Neuronal stem cell (in vitro differentiated cells): ENCODE measurements around the gene DLGAP4.

ENCODE experiments used
- DNase-seq: peaks from one replicate; pipeline ENCODE4 v3.0.0-alpha.2; 2013; ENCODE audit warnings: low spot score
- H2AFZ ChIP-seq: one replicate; pipeline ENCODE4 v1.6.1; 2013; ENCODE audit warnings: mild to moderate bottlenecking, low read length, inconsistent platforms
- H2AK5ac ChIP-seq: 2 replicates; pipeline ENCODE4 v1.6.1; 2013; ENCODE audit warnings: low read depth, mild to moderate bottlenecking, inconsistent platforms, low read length, moderate library complexity, mixed read lengths
- H2BK120ac ChIP-seq: 2 replicates; pipeline ENCODE4 v1.6.1; 2013; ENCODE audit warnings: low read depth, mild to moderate bottlenecking, inconsistent platforms, low read length, moderate library complexity, mixed read lengths
- H2BK12ac ChIP-seq: one replicate; pipeline ENCODE4 v1.6.1; 2013; ENCODE audit warnings: low read length, inconsistent platforms
- H2BK15ac ChIP-seq: 2 replicates; pipeline ENCODE4 v1.6.1; 2013; ENCODE audit warnings: mild to moderate bottlenecking, low read length, inconsistent platforms, mixed read lengths
- H2BK5ac ChIP-seq: one replicate; pipeline ENCODE4 v1.6.1; 2013; ENCODE audit warnings: inconsistent platforms, mild to moderate bottlenecking, low read length, moderate library complexity
- H3K14ac ChIP-seq: one replicate; pipeline ENCODE4 v1.6.1; 2013; ENCODE audit warnings: low read length, inconsistent platforms
- H3K18ac ChIP-seq: 2 replicates; pipeline ENCODE4 v1.6.1; 2013; ENCODE audit warnings: low read length, inconsistent platforms
- H3K23ac ChIP-seq: 2 replicates; pipeline ENCODE4 v1.6.1; 2013; ENCODE audit warnings: low read depth, mild to moderate bottlenecking, mixed read lengths, low read length, inconsistent platforms; ENCODE audit not compliant: poor library complexity
- H3K27ac ChIP-seq: replicated peaks from 3 replicates; pipeline ENCODE4 v1.5.1; 2013; ENCODE audit warnings: low read length, inconsistent platforms
- H3K27me3 ChIP-seq, 3 experiments: 2 replicates each; pipeline ENCODE4 v1.6.1; 2013; ENCODE audit warnings: low read length in 3 of 3, mild to moderate bottlenecking in 2 of 3, inconsistent platforms in 1 of 3, low read depth in 1 of 3, mixed read lengths in 1 of 3, moderate library complexity in 1 of 3; ENCODE audit not compliant: control insufficient read depth in 3 of 3, insufficient read depth in 3 of 3
- H3K36me3 ChIP-seq, 2 donors: replicated peaks in 1 of 2; 2 replicates each; pipeline ENCODE4 v1.6.1; 2013; ENCODE audit warnings: low read length in 2 of 2; ENCODE audit not compliant: control insufficient read depth in 2 of 2, insufficient read depth in 2 of 2
- H3K4ac ChIP-seq: 2 replicates; pipeline ENCODE4 v1.6.1; 2013; ENCODE audit warnings: inconsistent platforms, mild to moderate bottlenecking, low read length, moderate library complexity
- H3K4me1 ChIP-seq, 2 donors: 1 replicate in 1 of 2; 2 replicates in 1 of 2; pipeline ENCODE4 v1.6.1; 2013; ENCODE audit warnings: low read length in 2 of 2, low read depth in 1 of 2; ENCODE audit not compliant: control insufficient read depth in 2 of 2, insufficient read depth in 1 of 2
- H3K4me2 ChIP-seq: one replicate; pipeline ENCODE4 v1.6.1; 2013; ENCODE audit warnings: mild to moderate bottlenecking, low read length, inconsistent platforms; ENCODE audit not compliant: insufficient read depth, poor library complexity, severe bottlenecking
- H3K4me3 ChIP-seq, 2 donors: 2 replicates each; pipeline ENCODE4 v1.5.1; 2013; ENCODE audit warnings: low read length in 2 of 2, mild to moderate bottlenecking in 2 of 2, inconsistent platforms in 1 of 2, moderate library complexity in 1 of 2
- H3K79me1 ChIP-seq: one replicate; pipeline ENCODE4 v1.6.1; 2013; ENCODE audit warnings: low read depth, mild to moderate bottlenecking, inconsistent platforms, low read length, moderate library complexity
- H3K9ac ChIP-seq: one replicate; pipeline ENCODE4 v1.6.1; 2013; ENCODE audit warnings: mild to moderate bottlenecking, low read depth, low read length, inconsistent platforms; ENCODE audit not compliant: poor library complexity
- H3K9me3 ChIP-seq, 2 donors: replicated peaks in 1 of 2; 2 replicates each; pipeline versions ENCODE3 to v1.6.1; 2013; ENCODE audit warnings: low read length in 2 of 2, mild to moderate bottlenecking in 2 of 2, inconsistent platforms in 1 of 2, low read depth in 1 of 2, mixed read lengths in 1 of 2, moderate library complexity in 1 of 2; ENCODE audit not compliant: control insufficient read depth in 2 of 2, insufficient read depth in 1 of 2
- H4K8ac ChIP-seq: one replicate; pipeline ENCODE4 v1.6.1; 2013; ENCODE audit warnings: low read depth, mild to moderate bottlenecking, inconsistent platforms, low read length, moderate library complexity
- H4K91ac ChIP-seq: one replicate; pipeline ENCODE4 v1.6.1; 2013; ENCODE audit warnings: low read length, low read depth, mild to moderate bottlenecking, inconsistent platforms; ENCODE audit not compliant: poor library complexity
- WGBS, 2 donors: extraction: QIAGEN DNeasy Blood & Tissue Kit; methylation state at CpG; one replicate each; pipeline ENCODE4 v1.1.7; 2013; ENCODE audit warnings: missing lambda C conversion rate in 2 of 2, mixed read lengths in 1 of 2; ENCODE audit not compliant: insufficient read length in 2 of 2, insufficient replicate concordance in 1 of 2; ENCODE audit errors: extremely low coverage in 2 of 2; 5-methylcytosine and 5-hydroxymethylcytosine counted together

Gene DLGAP4

DNA sequence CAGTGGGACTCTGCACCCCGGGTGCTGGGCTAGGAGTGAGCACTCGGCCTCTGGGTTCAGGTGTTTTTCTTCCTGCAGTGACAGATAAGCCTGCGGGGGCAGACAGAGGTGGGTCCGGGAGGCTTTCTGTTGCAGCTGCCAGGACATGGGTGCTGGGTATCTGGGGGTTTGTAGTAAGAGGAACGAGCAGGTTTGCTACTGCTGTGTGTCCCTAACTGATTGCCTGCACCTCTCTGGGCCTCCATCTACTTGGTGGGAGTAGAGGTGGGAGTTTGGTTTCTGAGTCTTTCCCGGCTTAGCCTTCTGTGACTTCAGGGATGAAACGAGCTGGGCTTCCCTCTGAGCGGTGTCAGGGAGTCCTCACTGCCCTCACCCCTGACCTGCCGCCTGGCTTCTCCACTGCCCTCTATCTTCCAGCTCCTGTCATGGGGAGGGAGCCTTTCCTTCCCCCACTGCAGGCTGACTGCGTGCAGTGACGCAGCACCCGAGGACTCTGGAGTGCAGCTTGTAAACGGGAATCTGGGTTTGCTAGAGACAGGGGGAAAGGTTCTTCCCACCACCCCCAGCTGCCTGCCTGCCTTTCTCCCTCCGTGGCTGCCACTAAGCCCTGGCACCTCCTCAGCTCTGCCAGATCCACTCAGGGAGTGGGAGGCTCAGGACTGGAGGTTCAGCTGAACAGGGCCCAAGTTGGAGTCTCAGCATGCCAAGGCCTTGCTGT lies 6.7 kb downstream of the DLGAP4 start:
- Histone ChIP-seq H3K4me2 (no peak overlapping the region), H3K18ac (peak overlapping the region; percentile 46), H3K27ac (no peak overlapping the region), H4K8ac (no peak overlapping the region), H2AK5ac (peak overlapping the region; percentile 33), H2BK5ac (no peak overlapping the region), H3K9ac (peak overlapping the region; percentile 17), H2BK12ac (no peak overlapping the region), H3K79me1 (peaks cover 2% of the 10 kb centered on the region), H3K36me3 (no peaks in the 10 kb centered on the region), H3K14ac (peak overlapping the region; percentile 39), H2BK120ac (no peak overlapping the region), H3K4me3 (no peak overlapping the region), H4K91ac (no peak overlapping the region), H3K4me1 (peaks cover 0 to 1% of the 10 kb centered on the region in 2 donors), H2AFZ (no peak overlapping the region), H2BK15ac (peak overlapping the region; percentile 2), H3K4ac (no peak overlapping the region), H3K27me3 (peaks cover 0 to 53% (median 7%) of the 10 kb centered on the region in 3 experiments), H3K23ac (peak overlapping the region; percentile 85), H3K9me3 (peaks cover 0 to 4% of the 10 kb centered on the region in 2 donors)
- WGBS, 2 donors: no CpG with 5 or more reads among the region's 14 CpGs
- no peak for DNase-seq

DNA sequence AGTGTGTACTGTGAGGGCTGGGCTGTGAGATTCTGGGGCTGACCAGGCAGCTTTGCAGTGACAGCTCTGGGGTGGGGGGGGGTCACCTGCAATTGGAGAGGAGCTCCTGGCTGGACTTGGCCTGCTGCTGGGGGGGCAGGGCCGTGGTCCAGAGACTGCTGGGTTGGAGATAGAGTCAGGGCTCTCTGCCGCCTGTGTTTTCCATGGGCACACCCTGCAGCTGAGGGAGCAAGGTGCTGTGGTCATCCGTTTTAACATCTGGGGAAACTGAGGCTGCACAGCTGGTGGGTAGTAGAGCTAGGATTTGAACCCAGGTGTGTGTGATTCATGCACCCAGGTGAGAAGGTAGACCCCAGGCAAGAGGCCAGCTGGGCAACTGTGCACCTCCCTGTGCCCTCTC lies 7.3 kb downstream of the DLGAP4 start:
- no peak overlapping the region for H3K4me2 ChIP-seq
- peaks cover 4% of the 10 kb centered on the region for H3K79me1 ChIP-seq
- no peak overlapping the region for H3K4me3 ChIP-seq
- no peak overlapping the region for H4K91ac ChIP-seq
- H4K8ac ChIP-seq: no peak overlapping the region
- peaks cover 0 to 48% (median 2%) of the 10 kb centered on the region in 3 experiments for H3K27me3 ChIP-seq
- H3K36me3 ChIP-seq: no peaks in the 10 kb centered on the region
- H3K23ac ChIP-seq: no peak overlapping the region
- peak overlapping the region; percentile 17 for H3K9ac ChIP-seq
- no peak overlapping the region for H2BK12ac ChIP-seq
- peak overlapping the region; percentile 2 for H2BK15ac ChIP-seq
- peaks cover 0 to 4% of the 10 kb centered on the region in 2 donors for H3K9me3 ChIP-seq
- peak overlapping the region; percentile 39 for H3K14ac ChIP-seq
- H3K4me1 ChIP-seq: peaks cover 0 to 1% of the 10 kb centered on the region in 2 donors
- no peak overlapping the region for H3K18ac ChIP-seq
- no peak overlapping the region for H2AFZ ChIP-seq
- WGBS, 2 donors: no CpG with 5 or more reads among the region's 3 CpGs
- H3K4ac ChIP-seq: no peak overlapping the region
- H3K27ac ChIP-seq: no peak overlapping the region
- no peak overlapping the region for H2BK120ac ChIP-seq
- DNase-seq: no peak
- no peak overlapping the region for H2BK5ac ChIP-seq
- no peak overlapping the region for H2AK5ac ChIP-seq

DNA sequence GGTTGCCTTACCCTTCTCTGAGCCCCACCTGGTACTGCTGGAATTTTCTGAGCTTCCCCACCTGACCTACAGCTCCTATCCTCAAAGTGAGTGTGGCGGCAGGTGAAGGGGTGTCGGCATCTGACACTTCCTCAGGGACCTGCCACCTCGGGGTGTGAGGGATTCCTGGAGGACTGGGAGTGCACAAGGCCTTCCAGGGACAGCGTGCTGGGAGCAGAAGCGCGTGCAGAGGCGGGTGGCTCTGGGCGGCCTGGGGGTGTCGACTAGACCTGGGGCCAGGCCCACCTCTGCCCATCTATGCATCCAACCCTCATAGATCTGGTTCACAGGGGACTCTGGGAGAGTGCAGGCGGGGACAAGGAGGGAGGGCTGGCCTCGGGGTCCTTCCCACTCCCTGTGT lies 7.8 kb downstream of the DLGAP4 start:
- Histone ChIP-seq H3K23ac (no peak overlapping the region), H2BK15ac (no peak overlapping the region), H2BK120ac (no peak overlapping the region), H3K27me3 (peaks cover 0 to 43% (median 1%) of the 10 kb centered on the region in 3 experiments), H3K4me2 (no peak overlapping the region), H3K18ac (no peak overlapping the region), H3K79me1 (peaks cover 4% of the 10 kb centered on the region), H3K4me1 (peaks cover 0 to 1% of the 10 kb centered on the region in 2 donors), H4K91ac (no peak overlapping the region), H2AFZ (no peak overlapping the region), H2BK12ac (no peak overlapping the region), H3K36me3 (no peaks in the 10 kb centered on the region), H3K9ac (no peak overlapping the region), H3K4me3 (peak overlapping the region in 1 of 2 donors; percentile 2), H4K8ac (no peak overlapping the region), H3K14ac (no peak overlapping the region), H2BK5ac (no peak overlapping the region), H3K27ac (no peak overlapping the region), H2AK5ac (no peak overlapping the region), H3K9me3 (peaks cover 0 to 4% of the 10 kb centered on the region in 2 donors), H3K4ac (no peak overlapping the region)
- no CpG with 5 or more reads among the region's 11 CpGs for WGBS, 2 donors
- no peak for DNase-seq

DNA sequence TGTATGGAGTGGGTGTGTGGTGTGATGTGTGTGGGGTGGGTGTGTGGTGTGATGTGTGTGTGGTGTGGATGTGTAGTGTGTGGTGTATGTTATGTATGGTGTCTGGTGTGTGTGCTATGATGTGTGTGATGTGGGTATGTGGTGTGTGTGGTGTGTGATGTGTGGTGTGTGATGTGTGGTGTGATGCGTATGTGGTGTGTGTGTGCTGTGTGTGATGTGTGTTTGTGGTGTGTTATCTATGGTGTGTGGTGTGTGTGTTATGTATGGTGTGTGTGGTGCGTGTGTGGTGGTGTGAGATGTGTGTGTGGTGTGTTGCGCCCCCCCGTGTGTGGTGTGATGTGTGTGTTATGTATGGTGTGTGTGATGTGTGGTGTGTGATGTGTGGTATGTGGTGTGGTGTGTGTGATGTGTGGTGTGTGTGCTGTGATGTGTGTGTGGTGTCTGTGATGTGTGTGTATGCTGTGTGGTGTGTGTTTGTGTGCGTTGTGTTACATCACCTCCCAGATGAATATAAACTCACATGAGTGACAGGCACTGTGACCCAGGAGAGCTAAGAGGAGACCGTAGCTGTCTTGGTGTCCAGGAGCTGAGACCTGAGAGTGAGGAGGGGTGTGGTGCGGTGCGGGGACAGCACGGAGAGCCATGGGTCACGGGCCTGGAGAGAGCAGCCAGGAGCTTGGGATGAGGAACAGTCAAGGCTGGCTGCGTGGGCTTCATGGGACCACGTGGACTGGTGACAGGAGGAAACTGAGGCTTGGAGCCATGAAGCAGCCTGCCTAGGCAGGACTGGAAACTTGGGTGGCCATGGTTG lies 8.8 kb downstream of the DLGAP4 start:
- Histone ChIP-seq H3K4me2 (no peak overlapping the region), H3K4me3 (peak overlapping the region in 1 of 2 donors; percentile 7), H3K4me1 (peaks cover 0 to 3% of the 10 kb centered on the region in 2 donors), H2BK12ac (peak overlapping the region; percentile 75), H3K27me3 (peaks cover 0 to 36% (median 0%) of the 10 kb centered on the region in 3 experiments), H2AFZ (no peak overlapping the region), H3K9me3 (peaks cover 0 to 4% of the 10 kb centered on the region in 2 donors), H3K23ac (peak overlapping the region; percentile 34), H2BK120ac (no peak overlapping the region), H3K4ac (no peak overlapping the region), H3K9ac (peak overlapping the region; percentile 84), H2BK15ac (no peak overlapping the region), H3K79me1 (peaks cover 4% of the 10 kb centered on the region), H2BK5ac (no peak overlapping the region), H2AK5ac (no peak overlapping the region), H4K8ac (no peak overlapping the region), H3K14ac (no peak overlapping the region), H3K27ac (no peak overlapping the region), H3K36me3 (no peaks in the 10 kb centered on the region), H3K18ac (no peak overlapping the region), H4K91ac (peak overlapping the region; percentile 94)
- 100% methylated on average over 1 of the region's 12 CpGs; no CpG with 5 or more reads in 1 of the 2 donors for WGBS, 2 donors
- DNase-seq: no peak
